IMR-90 (cell line): Measurements from ENCODE around the gene RPUSD4. TPM values are rescaled to one million over a fixed set of nuclear protein-coding genes. Genes with fewer than 3 reads are reported as not detected.

Experiments used
- ATAC-seq: fragments of 200-7000 bp; cut with Tn5 transposase; 2 replicates; pipeline ENCODE4 v1.9.1; 2020; ENCODE audit warnings: low read depth, mild to moderate bottlenecking, moderate library complexity
- BruUV-seq: library from RNA; stranded (reverse); fragments of 400-500 nt; replicated peaks from 2 replicates; lab custom pipeline; 2021; lab: Mats Ljungman, UMichigan
- CTCF ChIA-PET: fragments of 300-600 bp; formaldehyde crosslinking; extraction: SDS; loops from one replicate; lab custom pipeline; 2021; ENCODE audit warnings: antibody characterized with exemption; lab: Yijun Ruan, JAX
- POLR2A ChIA-PET: fragments of 300-600 bp; sonication (Branson Sonifier 250); formaldehyde crosslinking; loops from one replicate; lab custom pipeline; 2022; ENCODE audit warnings: antibody characterized with exemption; ENCODE audit not compliant: unreplicated experiment; lab: Charles Lee
- DNase-seq: peaks from one replicate; pipeline ENCODE4 v3.0.0; 2013
- H2AFZ ChIP-seq: replicated peaks from 2 replicates; pipeline ENCODE3; 2013; ENCODE audit warnings: low read length, mild to moderate bottlenecking; ENCODE audit not compliant: poor library complexity
- H2AK5ac ChIP-seq: 2 replicates; pipeline ENCODE4 v1.6.1; 2013; ENCODE audit warnings: low read depth, low read length, inconsistent platforms
- H2AK9ac ChIP-seq: replicated peaks from 2 replicates; pipeline ENCODE3; 2013; ENCODE audit warnings: mild to moderate bottlenecking, low read depth, low read length, moderate library complexity; ENCODE audit not compliant: poor library complexity
- H2BK120ac ChIP-seq: 2 replicates; pipeline ENCODE4 v1.6.1; 2013; ENCODE audit warnings: low read depth, low read length, inconsistent platforms
- H2BK15ac ChIP-seq: 3 replicates; pipeline ENCODE4 v1.6.1; 2013; ENCODE audit warnings: low read depth, low read length, inconsistent platforms
- H2BK20ac ChIP-seq: 2 replicates; pipeline ENCODE4 v1.6.1; 2013; ENCODE audit warnings: low read depth, mild to moderate bottlenecking, inconsistent platforms, low read length, moderate library complexity
- H2BK5ac ChIP-seq: 2 replicates; pipeline ENCODE4 v1.6.1; 2013; ENCODE audit warnings: mild to moderate bottlenecking, low read depth, low read length, inconsistent platforms; ENCODE audit not compliant: poor library complexity, severe bottlenecking
- H3K14ac ChIP-seq: replicated peaks from 2 replicates; pipeline ENCODE4 v1.6.1; 2013; ENCODE audit warnings: low read depth, low read length, inconsistent platforms
- H3K18ac ChIP-seq: 2 replicates; pipeline ENCODE4 v1.6.1; 2013; ENCODE audit warnings: low read depth, low read length, control low read depth
- H3K23ac ChIP-seq: 2 replicates; pipeline ENCODE4 v1.6.1; 2013; ENCODE audit warnings: low read depth, low read length, inconsistent platforms
- H3K27ac ChIP-seq: 2 replicates; pipeline ENCODE4 v1.5.1; 2013; ENCODE audit warnings: mild to moderate bottlenecking, control low read depth, low read length; ENCODE audit not compliant: insufficient read depth
- H3K27me3 ChIP-seq: 2 replicates; pipeline ENCODE4 v1.6.1; 2013; ENCODE audit warnings: low read length; ENCODE audit not compliant: control insufficient read depth, insufficient read depth
- H3K36me3 ChIP-seq: 2 replicates; pipeline ENCODE4 v1.6.1; 2013; ENCODE audit warnings: low read length, mixed read lengths; ENCODE audit not compliant: control insufficient read depth, insufficient read depth
- H3K4ac ChIP-seq: 2 replicates; pipeline ENCODE4 v1.6.1; 2013; ENCODE audit warnings: low read depth, low read length, inconsistent platforms
- H3K4me1 ChIP-seq: 2 replicates; pipeline ENCODE4 v1.6.1; 2013; ENCODE audit warnings: low read length, mixed read lengths; ENCODE audit not compliant: control insufficient read depth, insufficient read depth
- H3K4me2 ChIP-seq: 2 replicates; pipeline ENCODE4 v1.6.1; 2013; ENCODE audit warnings: low read depth, mild to moderate bottlenecking, control low read depth, low read length, moderate library complexity
- H3K4me3 ChIP-seq: 2 replicates; pipeline ENCODE4 v1.5.1; 2013; ENCODE audit warnings: low read depth, mild to moderate bottlenecking, control low read depth, low read length, moderate library complexity; ENCODE audit not compliant: insufficient read depth
- H3K56ac ChIP-seq: 2 replicates; pipeline ENCODE4 v1.6.1; 2013; ENCODE audit warnings: low read length, inconsistent platforms; ENCODE audit not compliant: insufficient read depth; ENCODE audit errors: extremely low read depth
- H3K79me1 ChIP-seq, 2 experiments: 2 replicates each; pipeline ENCODE4 v1.6.1; 2013; ENCODE audit warnings: low read length in 2 of 2, inconsistent platforms in 1 of 2, low read depth in 1 of 2
- H3K9ac ChIP-seq: 2 replicates; pipeline ENCODE4 v1.6.1; 2013; ENCODE audit warnings: low read depth, low read length, control low read depth
- H3K9me1 ChIP-seq: 2 replicates; pipeline ENCODE4 v1.6.1; 2013; ENCODE audit warnings: low read length, inconsistent platforms; ENCODE audit not compliant: insufficient read depth
- H3K9me3 ChIP-seq: 2 replicates; pipeline ENCODE4 v1.6.1; 2013; ENCODE audit warnings: low read length; ENCODE audit not compliant: control insufficient read depth, insufficient read depth
- H4K20me1 ChIP-seq: 2 replicates; pipeline ENCODE4 v1.6.1; 2013; ENCODE audit warnings: low read length, inconsistent platforms; ENCODE audit not compliant: insufficient read depth
- H4K5ac ChIP-seq: 2 replicates; pipeline ENCODE4 v1.6.1; 2013; ENCODE audit warnings: mild to moderate bottlenecking, low read depth, low read length, control low read depth
- H4K8ac ChIP-seq, 2 experiments: 2 replicates each; pipeline ENCODE4 v1.6.1; 2013; ENCODE audit warnings: low read depth in 2 of 2, low read length in 2 of 2, control low read depth in 1 of 2, inconsistent platforms in 1 of 2
- H4K91ac ChIP-seq: 2 replicates; pipeline ENCODE4 v1.6.1; 2013; ENCODE audit warnings: low read depth, low read length, inconsistent platforms; ENCODE audit not compliant: insufficient read depth
- CEBPB ChIP-seq: IDR thresholded peaks from 2 replicates; pipeline ENCODE4 v1.6.1; 2012; ENCODE audit warnings: low read depth, low read length, improper control_type of control experiment
- ELK1 ChIP-seq: fragments of 150-350 bp; IDR thresholded peaks from 2 replicates; pipeline ENCODE4 v1.6.1; 2016; ENCODE audit warnings: low read depth, mild to moderate bottlenecking, low read length, moderate library complexity, borderline replicate concordance
- MAFK ChIP-seq: IDR thresholded peaks from 2 replicates; pipeline ENCODE4 v1.6.1; 2012; ENCODE audit warnings: low read depth, low read length, improper control_type of control experiment
- MXI1 ChIP-seq: IDR thresholded peaks from 2 replicates; pipeline ENCODE4 v1.6.1; 2012; ENCODE audit warnings: low read depth, mild to moderate bottlenecking, low read length, moderate library complexity, borderline replicate concordance
- RAD21 ChIP-seq: IDR thresholded peaks from 2 replicates; pipeline ENCODE4 v1.6.1; 2012; ENCODE audit warnings: low read length, improper control_type of control experiment
- RCOR1 ChIP-seq: IDR thresholded peaks from 2 replicates; pipeline ENCODE4 v1.6.1; 2012; ENCODE audit warnings: mild to moderate bottlenecking, low read length, improper control_type of control experiment; ENCODE audit not compliant: insufficient replicate concordance
- USF2 ChIP-seq: fragments of 150-350 bp; IDR thresholded peaks from 2 replicates; pipeline ENCODE4 v1.6.1; 2017; ENCODE audit warnings: mild to moderate bottlenecking, antibody characterized with exemption, low read length, low read depth
- WGBS, 2 experiments: methylation state at CpG; one replicate each; pipeline versions ENCODE4 v1.1.5 to v1.1.7; 2013; ENCODE audit warnings: missing lambda C conversion rate in 2 of 2; ENCODE audit not compliant: insufficient read length in 1 of 2; ENCODE audit errors: extremely low coverage in 2 of 2; 5-methylcytosine and 5-hydroxymethylcytosine counted together
- dilution Hi-C: fragments of 300-500 bp; cut with HindIII; formaldehyde crosslinking; loops from one replicate; pipeline ENCODE4 v1.14.3; 2018; ENCODE audit warnings: low sequenced_read_pairs; ENCODE audit not compliant: unreplicated experiment
- in situ Hi-C: fragments of 300-500 bp; cut with MboI; formaldehyde crosslinking; loops from 3 replicates; pipeline ENCODE4 v1.14.3; 2019; ENCODE audit warnings: low sequenced_read_pairs, inconsistent platforms, mixed read lengths
- intact Hi-C: fragments of 100-400 bp; cut with micrococcal nuclease; formaldehyde crosslinking; loops from 2 replicates; pipeline ENCODE4 v1.10.0; 2022
- polyA plus RNA-seq, 3 experiments: library from polyadenylated mRNA; depleted of rRNA; stranded (reverse); fragments of >200 nt; gene quantifications; 2 replicates each; pipeline ENCODE4 v1.2.3, GENCODE V29; 2012; ENCODE audit warnings: low replicate concordance in 1 of 3
- total RNA-seq: library from RNA; depleted of rRNA; stranded (reverse); fragments of >200 nt; gene quantifications from 2 replicates; pipeline ENCODE4 v1.2.3, GENCODE V29; 2012

RPUSD4 gene
- total and polyA plus RNA-seq, 2 of the 4 experiments (the other 2 are of a cell fraction), result 22.1 to 30.6 TPM

- ChIA-PET POLR2A (no interaction called here), CTCF (interaction anchor here (0.6 to 1.2 kb wide), 4 partner anchors 267 to 322 kb away, joined by 3 to 6 read pairs (median 4); no protein-coding TSS in a partner anchor)
- Histone ChIP-seq H4K8ac (no peak overlapping the region), H2BK120ac (no peak overlapping the region), H3K4me3 (no peak overlapping the region), H3K14ac (no peak overlapping the region), H2BK15ac (no peak overlapping the region), H3K9me1 (no peaks in the 10 kb centered on the region), H3K9ac (no peak overlapping the region), H3K4me2 (no peak overlapping the region), H3K4me1 (no peaks in the 10 kb centered on the region), H2BK5ac (no peak overlapping the region), H3K9me3 (no peaks in the 10 kb centered on the region), H4K20me1 (no peaks in the 10 kb centered on the region; the same call in 1 of the 2 replicates), H3K56ac (no peak overlapping the region), H3K27me3 (no peaks in the 10 kb centered on the region), H3K27ac (no peak overlapping the region), H3K4ac (no peak overlapping the region), H2AFZ (no peak overlapping the region), H4K91ac (no peak overlapping the region), H3K23ac (no peak overlapping the region), H2AK5ac (no peak overlapping the region), H2AK9ac (no peak overlapping the region), H3K79me1 (no peaks in the 10 kb centered on the region), H2BK20ac (no peak overlapping the region), H3K18ac (no peak overlapping the region), H3K36me3 (peaks cover 21% of the 10 kb centered on the region), H4K5ac (no peak overlapping the region)
- DNase-seq, result no peak
- TF ChIP-seq CEBPB (no peak), RCOR1 (no peak), MAFK (no peak), ELK1 (no peak), MXI1 (no peak), RAD21 (no peak), USF2 (no peak)
- in situ Hi-C loops, result loop anchor here (5.0 kb wide), 1 partner anchor 266 kb away; no protein-coding TSS in a partner anchor
- ATAC-seq, result no peak
- intact Hi-C loops, result loop anchor here (5.0 kb wide), 1 partner anchor 131 kb away; the partner anchor contains the start of gene CDON
- BruUV-seq, result no TSS peak
- no CpG with 5 or more reads among the region's 16 CpGs for WGBS, 2 experiments
- dilution Hi-C loops, result no loop called here
Measured at GRCh38 chr11:126193038-126193478, 18.4 kb downstream of the RPUSD4 start.
